Left kidney (tissue), 2 donors: Measurements from ENCODE around the gene TMOD3. TPM values are rescaled to one million over a fixed set of nuclear protein-coding genes. Genes with fewer than 3 reads are reported as not detected.

Source experiments
- DNase-seq: peaks from one replicate; pipeline ENCODE4 v3.0.0-alpha.2; 2013
- polyA plus RNA-seq: library from polyadenylated mRNA; unstranded; fragments of 120-200 nt; gene quantifications from one replicate; pipeline ENCODE4 v1.2.1, GENCODE V29; 2013; ENCODE audit not compliant: insufficient read length

TMOD3 gene
- polyA plus RNA-seq, 1 donor, result 57.7 TPM

DNA sequence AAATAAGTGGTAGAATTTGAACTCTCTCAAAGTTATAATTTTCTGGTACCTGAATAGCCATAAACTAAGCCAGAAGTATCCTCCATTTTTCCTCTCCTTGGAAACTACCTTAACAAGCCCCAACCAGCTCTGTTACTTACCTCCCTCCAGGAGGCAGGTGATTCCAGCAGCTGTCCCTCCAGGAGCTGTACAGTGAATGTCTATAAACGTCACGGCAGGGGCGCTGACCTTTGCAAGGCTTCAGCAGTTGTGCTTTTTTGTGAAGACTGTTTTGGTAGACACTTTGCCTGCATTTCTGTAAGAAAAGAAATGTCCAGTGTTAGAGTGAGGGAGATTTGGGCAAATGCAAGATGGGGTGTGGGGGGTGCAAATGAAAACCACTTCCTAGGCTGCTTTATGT, 75.0 kb downstream of the TMOD3 start:
- DNase-seq, result no peak

DNA sequence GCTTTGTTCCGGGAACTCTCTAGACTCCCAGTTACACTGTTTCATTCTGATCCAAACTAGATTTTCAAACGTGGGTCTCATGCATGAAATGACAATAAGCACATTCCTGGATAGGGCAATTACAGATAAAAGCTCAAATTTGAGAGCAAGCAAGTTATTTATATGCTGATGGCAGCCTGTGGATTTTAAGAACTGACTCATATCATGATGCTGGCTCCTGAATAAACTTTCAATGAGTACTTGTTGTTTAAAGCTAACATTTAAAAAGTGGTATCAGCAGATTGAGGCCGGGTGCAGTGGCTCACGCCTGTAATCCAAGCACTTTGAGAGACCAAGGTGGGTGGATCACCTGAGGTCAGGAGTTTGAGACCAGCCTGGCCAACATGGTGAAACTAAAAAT, 75.5 kb downstream of the TMOD3 start:
- DNase-seq, result no peak

DNA sequence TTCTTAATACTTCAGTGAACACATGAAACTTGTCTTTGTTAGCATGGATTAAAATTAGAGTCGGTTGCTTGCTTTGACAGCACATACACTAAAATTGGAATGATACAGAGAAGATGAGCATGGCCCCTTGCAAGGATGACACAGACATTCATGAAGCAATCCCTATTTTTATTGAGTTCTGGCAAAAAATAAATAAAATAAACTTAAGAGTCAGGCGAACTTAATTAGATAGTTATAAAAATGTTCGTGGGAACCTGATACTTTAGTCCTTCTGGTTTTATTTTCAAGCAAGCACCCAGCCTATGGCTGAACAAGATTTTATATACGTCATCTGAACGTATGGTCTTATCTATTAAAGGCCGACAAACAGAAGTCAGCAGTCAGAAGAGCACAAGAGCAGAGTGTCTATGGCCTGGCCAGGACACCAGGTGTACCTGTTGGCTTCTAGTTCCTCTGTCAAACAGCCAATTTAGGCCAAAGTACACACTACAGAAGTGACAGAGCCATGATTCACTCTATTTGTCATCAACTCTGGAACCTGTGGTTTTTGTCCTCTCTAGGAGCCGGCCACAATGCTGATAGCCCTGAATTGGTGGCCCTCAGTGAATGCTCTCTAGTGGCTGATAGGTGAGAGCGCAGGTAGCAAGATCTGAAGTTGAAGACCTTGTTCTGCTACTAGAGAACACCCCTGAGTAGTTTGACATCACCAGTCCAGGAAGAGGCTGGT, 77.8 kb downstream of the TMOD3 start:
- DNase-seq, result no peak

DNA sequence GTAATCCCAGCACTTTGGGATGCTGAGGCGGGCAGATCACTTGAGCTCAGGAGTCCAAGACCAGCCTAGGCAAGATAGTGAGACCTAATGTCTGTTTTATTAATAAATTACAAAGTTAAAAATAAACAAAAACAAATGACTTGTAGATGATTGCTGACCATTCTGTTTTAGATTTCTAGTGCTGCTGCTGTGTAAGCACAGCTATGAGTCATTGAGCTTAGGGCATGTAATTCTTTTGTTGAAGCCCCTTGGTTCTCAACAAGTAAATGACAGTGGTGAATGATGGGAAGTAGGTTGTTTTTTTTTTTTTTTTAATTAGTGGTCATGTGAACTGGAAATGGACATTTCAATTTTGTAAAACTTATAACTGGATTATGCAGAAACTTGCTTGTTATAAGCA, 78.9 kb downstream of the TMOD3 start:
- DNase-seq, result no peak

DNA sequence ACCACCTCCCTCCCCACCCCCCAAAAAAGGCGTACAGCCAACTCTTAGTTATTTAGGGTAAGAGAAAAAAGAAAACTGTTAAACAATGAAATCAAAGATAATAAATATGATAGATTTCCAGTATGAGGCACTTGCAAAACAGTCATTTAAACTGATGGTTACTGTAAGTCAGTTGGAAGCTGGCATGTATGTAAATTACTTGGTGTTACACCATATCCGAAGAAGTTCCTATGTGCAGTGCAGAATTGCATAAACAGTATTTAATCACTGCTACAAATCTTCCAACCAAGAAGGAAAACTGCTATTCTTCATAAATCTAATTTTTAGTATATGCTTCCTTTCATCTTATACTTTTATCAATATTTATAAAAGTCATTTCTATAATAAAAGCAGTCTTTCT, 80.1 kb downstream of the TMOD3 start:
- DNase-seq, result no peak

DNA sequence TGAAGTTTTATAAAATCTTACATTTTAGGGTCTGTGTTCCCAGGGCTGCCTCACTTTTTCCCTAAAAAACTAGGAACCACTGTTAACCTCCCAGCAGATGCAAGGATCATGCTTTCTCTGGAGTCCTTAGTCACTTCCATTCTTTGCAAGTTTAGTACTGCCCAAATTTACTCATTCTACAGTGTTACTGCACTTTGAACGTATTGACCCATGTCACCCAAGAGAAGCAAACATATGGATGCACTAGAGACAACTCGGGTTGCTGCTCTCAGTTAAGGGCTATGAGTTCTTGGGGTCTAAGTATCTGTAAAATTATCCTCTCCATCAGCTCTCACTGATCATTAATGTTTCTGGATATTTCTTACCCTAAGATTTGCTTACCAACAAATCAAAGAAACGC, 83.1 kb downstream of the TMOD3 start:
- no peak for DNase-seq

DNA sequence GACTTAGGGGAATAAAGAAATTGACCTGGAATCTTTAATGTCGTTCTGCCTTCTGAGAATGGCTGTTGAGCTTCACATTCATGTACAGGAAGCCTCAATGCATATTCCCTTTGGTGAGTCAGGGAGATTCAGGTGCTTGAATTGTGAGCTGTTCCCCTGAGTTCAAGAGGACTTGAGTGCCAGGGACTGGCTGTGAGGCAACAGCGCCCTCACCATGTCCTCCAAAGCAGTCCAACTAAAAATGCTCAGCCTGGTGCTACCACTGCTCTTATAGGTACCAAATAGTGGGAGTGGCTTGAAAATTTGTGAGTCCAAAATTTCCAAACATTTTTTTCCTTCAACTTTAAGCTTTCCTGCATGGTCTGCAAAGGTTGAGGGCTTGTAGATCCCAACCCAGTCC, 88.0 kb downstream of the TMOD3 start:
- DNase-seq, result no peak

DNA sequence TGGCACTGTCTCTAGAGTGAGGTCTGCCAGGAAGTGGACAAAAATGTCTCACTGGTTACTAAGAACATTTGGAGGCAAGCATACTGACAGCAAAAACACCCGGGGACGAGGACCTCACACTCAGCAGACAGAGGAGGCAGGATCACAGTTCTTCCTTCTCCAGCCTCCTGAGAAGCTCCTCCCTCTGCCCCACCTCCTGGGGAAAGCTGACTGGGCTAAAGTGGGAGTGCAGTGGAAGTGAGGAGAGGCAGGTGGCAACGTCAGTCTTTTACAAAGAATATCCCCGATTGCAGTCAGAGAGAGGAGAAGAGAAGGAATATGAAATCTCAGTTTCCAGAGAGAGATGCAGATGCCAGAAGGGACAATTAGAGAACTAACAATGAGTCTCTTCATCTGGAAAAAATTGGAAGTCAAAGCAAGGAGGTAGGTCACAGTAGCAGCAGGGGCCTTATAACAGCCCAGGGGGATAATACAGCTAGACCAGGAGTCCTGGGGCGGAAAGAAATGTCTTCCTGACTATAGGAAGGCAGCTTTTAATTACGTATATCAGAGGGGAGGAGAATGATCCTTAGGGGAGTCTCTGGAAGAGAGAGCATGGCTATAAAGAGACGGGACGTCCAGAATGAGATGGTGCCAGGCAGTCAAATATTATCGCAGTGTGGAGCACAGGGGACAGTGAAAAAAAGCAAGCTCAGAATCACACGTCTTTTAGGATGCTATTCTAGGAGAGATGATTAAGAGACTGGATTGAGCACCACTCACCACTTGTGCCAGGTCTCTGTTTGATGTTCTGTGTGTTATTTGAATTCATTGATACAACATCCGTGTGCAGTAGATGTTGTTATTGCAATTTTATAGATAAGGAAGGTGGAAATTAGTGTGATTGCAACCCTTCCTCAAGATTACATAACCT, 95.0 kb downstream of the TMOD3 start:
- DNase-seq, result no peak

DNA sequence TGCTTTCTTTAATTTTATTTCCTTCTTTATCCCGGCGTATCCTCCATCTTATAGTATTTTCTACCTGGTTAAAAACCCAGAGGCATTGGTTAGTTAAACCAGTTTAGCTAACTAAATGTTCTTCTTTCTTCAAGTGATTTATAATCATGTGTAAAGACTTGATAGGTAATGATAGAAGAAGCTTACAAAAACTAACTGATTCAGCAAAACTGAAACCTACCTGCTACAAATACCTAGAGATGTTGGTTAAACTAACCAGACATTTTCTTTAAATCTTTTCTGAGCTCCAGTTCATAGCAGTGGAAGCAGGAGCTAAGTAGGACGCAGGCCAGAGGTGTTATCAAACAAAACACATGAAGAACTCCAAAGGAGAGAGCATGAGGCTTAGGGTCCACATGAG, 97.4 kb downstream of the TMOD3 start:
- DNase-seq, result no peak

DNA sequence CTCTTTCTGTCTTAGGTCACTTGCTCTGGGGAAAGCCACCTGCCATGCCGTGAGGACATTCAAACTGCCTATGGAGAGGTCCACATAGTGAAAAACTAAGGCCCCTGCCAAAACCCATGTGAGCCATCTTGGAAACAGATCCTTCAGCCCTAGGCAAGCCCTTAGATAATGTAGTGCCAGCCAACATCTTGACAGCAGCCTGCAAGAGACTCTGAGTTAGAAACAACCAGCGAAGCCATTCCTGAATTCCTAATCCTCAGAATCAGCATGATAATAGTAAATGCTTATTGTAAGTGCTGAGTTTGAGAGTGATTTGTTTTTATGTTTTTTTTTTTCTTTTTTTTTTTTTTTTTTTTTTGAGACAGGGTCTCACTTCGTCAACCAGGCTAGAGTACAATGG, 101.6 kb downstream of the TMOD3 start:
- no peak for DNase-seq

DNA sequence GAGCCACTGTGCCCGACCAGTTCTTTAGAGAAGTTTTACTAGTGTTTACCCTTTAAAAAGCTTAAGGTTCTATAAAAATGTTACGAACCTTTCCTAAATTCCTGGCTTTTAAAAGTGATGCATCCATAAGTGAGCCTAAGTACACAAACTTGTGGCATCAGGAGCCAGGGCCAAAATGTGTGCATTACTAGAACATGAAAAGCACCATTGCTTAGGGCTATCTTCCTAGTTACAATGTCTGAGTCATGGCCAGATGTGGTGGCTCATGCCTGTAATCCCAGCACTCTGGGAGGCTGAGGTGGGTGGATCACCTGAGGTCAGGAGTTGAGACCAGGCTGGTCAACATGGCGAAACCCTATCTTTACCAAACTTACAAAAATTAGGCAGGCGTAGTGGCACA, 102.2 kb downstream of the TMOD3 start:
- DNase-seq, result no peak

DNA sequence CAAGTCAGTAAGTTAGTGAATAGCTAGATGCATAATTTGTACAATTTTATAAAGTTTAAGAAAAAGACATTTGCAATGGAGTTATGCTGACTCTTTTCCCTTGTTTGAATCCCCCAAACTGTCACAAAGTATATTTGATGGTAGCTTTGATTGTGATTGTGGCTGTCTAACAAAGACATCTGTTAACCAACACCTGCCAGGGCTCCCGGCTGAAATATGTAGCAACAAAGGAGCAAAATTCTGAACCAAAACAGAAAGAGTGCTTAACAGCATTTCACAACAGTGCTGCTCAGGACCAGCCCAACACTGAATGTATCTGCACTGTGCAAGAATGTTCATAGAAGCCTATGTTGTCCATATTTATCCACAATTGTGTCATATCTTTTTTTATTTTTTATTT, 102.7 kb downstream of the TMOD3 start:
- no peak for DNase-seq

DNA sequence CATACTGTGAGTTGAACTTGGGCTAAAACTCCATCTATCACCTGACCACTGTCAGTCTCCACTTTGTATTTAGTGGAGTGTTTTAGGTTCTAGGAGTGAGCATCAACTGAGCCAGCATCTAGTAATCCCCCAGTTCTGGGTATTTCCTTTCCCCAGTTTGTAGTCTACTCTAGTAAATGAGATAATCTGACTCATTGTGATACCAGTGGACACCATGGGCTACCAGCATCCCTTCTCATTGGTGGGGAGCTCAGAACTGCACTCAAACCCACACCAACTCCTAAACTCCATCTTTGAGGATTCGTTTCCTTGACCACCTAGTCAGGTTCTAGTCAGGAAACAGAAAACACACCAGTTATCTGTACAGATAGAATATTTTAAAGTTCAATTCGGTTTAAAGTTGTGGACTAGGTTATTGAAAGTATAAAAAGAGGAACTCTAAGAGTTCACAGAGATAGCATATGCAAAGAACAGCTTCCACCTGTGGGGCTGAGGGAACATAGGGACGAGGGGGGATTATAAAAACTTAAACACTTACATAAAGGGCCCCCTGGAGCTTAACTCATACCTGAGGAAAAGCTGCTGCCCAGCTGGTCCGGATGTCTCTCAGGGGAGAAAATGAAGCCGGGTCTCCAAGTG, 106.1 kb downstream of the TMOD3 start:
- DNase-seq, result no peak

DNA sequence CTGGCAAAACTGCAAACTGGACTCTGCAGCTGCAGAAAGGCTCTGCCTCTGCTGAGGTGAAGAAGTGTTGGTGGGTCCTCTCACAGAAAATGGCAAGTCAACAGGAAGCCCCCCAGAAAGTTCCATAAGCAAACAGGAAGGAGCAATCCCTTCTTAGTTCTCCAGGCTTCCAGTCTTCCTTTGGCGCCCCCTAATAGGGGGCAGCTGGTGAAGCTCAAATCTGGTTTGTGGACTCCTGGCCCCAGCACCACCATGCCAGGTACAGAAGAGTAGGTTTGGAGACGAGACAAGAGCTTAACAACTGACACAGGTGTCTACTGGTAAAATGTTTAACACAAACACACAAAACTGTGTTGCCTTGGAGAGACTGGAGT, 106.6 kb downstream of the TMOD3 start:
- DNase-seq, result no peak

DNA sequence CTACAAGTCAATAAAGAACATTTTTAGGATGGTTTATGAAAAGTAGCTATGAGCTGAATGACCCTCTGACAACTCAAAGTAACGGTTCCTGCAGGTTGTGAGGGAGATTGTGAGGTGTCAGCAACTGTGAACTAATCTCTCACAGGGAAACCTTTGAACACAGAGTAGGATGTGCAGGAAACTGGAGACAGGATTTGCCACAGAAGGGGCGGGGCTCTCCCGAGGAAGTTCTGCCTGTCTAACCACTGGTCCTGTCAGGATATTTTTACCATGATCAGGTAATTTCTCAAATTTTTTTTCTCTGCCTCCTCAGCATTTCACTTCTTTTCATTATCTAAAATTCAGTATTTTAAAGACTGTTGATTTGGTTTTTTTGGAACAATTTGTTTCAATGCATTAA, 108.8 kb downstream of the TMOD3 start:
- DNase-seq, result no peak

DNA sequence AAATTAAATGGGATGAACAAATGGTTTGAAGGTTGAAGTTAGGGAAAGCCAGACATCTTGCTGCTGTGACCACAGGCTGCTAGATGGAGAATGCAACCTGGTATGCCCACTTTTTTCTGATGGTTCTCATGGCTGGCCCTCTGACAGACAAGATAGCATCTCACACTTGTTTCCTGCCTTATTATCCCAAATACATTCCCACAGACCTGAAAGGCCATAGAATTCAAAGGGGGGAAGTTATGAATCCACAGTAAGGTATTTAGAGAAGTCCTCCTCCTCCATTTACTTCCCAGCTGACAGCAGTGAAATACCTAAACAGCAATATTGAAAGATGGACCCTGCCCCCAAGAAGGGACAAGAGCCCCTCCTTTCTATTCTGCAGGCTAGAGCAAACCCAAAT, 109.8 kb downstream of the TMOD3 start:
- DNase-seq, result no peak

DNA sequence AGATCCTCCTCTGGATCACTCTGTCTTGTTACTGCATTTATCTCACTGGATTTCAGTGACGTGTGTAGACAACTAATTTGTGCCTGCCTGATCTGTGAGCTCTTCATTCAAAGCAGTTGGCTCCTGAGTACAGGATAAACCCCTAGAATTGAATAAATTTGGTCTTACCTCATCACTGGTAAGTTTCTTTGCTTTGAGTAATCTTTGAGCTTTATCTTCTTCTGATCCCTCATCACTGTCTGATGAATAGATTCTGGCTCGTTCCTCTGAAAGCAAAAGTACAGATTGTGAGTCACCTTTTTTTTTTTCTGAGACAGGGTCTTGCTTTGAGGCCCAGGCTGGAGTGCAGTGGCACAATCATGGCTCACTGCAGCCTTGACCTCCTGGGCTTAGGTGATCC, 117.7 kb downstream of the TMOD3 start:
- no peak for DNase-seq

DNA sequence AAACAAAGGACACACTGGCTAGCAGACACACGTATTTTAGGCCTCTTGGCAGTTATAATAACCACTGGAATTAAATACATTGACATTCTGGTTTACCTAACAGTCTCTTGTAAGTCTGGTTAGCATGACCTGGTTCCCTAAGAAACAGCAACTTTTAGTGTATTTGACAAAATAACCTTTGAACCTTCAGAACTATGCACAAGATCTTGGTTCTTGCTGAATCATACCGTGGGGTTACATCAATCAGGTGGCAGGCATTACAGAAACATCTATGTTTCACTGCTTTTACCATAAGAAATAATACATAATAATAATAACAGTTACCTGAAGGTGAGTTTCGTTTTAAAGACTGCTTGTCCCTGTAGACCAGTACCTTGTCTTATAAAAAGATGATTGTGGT, 123.4 kb downstream of the TMOD3 start:
- no peak for DNase-seq

DNA sequence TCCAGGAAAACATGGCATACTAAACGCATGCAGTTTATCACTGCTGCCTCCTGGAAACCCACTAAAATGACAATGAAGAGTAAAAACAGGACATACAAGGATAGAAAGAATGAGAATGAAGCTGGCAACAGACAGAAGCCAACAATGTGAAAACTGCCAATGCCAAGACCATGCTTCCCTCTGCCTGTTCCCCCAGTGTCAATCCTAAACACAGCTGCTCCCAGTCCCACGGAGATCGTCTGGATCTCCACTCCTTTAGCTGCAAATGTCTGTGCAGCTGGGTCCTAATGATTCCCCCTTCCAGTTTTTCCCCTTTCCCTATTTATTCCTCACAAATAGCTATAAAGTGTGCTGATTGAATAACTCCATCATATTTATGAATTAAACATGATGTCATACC, 126.1 kb downstream of the TMOD3 start:
- no peak for DNase-seq
